GM21717 (cell line): Measurements from ENCODE around the gene SMIM15.
A peak's percentile ranks its signal among the peaks of the same experiment; 100 is the strongest.
"Not testable (repeated sequence)": the region's sequence is repeated elsewhere in the genome, so short reads cannot be mapped to it uniquely, and the experiment has no call there.

Experiments used
- ATAC-seq: cut with Tn5 transposase; IDR thresholded peaks from one replicate; pipeline ENCODE4 v1.9.1; 2021; ENCODE audit warnings: mild to moderate bottlenecking, moderate library complexity; ENCODE audit not compliant: unreplicated experiment

SMIM15 gene, protein sequence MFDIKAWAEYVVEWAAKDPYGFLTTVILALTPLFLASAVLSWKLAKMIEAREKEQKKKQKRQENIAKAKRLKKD

DNA sequence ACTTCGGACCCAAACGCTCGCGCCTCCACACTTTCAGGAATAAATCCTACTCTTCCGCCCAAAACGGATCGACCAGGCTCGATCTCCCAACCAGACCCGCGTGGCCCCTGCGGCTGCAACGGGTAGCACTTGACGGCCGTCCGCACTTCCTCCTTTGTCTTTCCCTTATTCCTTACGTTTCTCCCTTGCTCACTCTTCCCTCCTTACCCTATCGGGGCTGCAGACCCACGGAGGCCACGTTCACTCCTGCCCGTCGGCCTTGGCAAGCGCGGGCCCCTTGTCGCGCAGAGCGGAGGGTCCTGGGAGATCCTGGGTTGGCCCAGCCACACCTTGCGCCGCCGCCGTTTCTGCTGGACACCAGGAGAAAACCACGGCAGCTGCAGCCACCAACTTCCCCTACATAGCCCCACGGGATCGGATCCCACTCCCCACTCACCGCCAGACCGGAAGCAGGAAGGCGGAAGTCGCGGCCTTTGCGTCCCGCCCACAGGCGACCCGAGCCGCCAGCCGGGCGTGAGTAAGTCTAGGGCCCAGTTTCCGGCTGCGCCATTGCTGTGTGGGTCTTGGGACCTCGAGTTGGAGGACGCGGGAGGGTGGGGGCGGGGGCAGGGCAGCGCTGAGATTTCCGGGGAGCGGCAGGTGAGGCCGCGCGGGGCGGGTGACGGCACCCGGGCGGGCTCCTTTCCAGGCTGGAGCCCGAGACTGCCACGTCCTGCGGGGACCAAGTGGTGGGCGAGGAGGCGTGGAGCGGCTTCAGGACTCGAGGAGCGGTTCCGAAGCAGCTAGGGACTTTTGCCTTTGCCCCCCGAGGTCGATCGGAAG, at the start of gene SMIM15:
Gene SMIM15 (minus strand): TSS at position 459 of the 822 bp plus-strand sequence. CDS start 2,297 bp downstream, outside the sequence.
- peak; percentile 97 for ATAC-seq

DNA sequence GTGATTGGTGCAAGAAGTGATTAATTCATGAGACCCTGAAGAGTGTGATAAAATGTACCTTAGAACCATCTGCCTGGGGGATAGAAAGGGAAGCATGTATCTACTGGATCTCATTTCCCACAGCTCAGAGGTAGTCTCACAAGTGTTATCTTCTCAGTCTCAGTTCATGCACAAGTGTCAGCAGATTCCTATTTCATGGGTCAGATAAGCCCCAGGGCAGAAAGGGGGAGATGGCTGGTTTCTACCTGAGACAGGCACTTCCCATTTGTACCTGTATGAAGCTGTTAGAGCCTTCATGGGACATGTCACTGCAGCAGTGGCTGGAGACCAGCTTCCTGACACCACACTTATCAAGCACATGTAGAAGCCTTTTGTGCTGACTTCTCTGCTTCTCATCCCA, 45.6 kb upstream of the SMIM15 start:
- no peak for ATAC-seq

DNA sequence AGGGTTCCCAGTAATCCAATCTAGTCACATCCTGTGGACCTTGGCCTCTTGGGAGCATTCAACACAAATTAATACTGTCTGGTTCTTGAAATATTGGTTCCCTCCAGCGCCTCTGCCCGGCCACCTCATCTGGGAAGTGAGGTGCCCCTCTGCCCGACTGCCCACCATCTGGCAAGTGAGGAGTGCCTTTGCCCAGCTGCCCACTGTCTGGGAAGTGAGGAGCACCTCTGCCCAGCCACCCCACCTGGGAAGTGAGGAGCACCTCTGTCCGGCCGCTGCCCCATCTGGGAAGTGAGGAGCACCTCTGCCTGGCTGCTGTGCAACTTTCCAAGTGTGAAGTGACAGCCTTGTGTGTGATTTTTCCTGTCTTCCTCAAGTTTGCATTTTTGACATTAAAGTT, 42.7 kb upstream of the SMIM15 start:
- no peak for ATAC-seq

DNA sequence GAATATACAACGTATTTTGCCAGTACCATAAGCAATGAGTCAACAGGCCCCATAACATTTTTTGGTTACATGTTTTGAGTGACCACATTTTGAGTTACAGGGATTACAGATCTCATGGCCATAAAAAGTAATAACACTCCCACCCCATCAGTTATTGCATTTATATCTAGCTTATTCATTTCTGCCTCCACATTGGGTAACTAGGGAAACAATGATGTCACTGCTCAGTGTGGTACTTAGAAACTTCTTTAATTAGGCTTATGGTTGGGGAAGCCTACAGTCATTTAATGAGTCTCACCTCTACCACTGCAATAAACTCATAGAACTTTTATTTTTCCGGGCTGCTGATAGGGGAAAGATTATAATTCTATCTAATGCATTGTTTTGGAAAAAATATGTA, 39.9 kb upstream of the SMIM15 start:
- no peak for ATAC-seq

DNA sequence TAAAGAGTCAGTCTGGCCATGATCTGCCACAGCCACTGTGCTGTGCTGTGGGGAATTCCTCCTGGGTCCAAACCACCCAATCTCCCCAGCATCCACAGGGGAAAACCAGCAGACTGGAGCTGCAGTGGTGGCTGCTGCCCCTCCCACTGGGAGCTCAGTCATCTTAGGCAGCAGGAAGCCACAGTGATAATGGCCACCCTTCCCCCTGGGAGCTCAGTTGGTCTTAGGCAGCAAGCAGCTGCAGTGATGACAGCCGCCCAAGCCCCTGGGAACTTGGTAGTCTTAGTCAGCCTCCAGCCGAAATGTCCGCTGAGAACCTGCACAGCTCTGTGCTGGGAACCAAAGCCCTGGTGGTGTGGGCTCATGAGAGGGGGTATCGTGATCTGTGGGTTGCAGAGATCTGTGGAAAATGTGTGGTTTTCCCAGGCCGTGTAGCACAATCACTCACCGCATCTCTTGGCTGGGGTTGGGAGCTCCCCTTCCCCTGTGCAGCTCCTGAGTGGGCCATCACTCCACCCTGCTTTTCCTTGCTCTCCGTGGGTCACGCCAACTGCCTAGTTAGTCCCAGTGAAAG, 38.4 kb upstream of the SMIM15 start:
- ATAC-seq = no peak

DNA sequence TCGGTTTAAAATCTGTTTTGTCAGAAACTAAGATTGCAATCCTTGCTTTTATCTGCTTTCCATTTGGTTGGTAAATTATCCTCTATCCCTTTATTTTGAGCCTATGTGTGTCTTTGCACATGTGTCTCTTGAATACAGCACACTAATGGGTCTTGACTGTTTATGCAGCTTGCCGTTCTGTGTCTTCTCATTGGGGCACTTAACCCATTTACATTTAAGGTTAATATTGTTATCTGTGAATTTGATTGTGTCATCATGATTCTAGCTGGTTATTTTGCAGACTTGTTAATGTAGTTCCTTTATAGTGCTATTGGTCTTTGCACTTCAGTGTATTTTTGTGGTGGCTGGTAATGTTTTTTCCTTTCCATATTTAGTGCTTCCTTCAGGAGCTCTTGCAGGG, 36.3 kb upstream of the SMIM15 start:
- no peak for ATAC-seq

DNA sequence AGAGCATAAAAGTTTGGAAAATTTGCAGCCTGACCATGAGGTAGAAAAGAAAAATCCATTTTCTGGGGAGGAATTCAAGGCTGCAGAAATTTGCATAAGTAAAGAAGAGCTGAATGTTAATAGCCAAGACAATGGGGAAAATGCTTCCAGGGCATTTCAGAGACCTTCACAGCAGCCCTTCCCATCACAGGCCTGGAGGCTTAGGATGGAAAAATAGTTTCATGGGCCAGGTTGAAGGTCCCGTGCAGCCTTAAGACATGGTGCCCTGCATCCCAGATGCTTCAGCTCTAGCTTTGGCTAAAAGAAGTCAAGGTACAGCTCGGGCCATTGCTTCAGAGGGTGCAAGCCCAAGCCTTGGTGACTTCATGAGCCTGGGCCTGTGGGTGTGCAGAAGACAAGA, 25.6 kb upstream of the SMIM15 start:
- not testable (repeated sequence) for ATAC-seq

DNA sequence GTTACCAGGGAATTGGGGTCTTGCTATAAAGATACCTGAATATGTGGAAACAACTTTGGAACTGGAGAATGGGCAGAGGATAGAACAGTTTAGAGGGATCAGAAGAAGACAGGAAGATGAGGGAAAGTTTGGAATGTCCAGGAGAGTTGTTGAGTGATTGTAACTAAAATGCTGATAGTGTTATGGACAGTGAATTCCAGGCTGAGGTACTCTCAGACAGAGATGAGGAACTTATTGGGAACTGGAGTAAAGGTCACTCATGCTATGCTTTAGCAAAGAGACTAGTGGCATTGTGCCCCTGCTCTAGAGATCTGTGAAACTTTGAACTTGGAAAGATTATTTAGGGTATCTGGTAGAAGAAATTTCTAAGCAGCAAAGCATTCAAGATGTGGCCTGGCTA, 25.1 kb upstream of the SMIM15 start:
- ATAC-seq = not testable (repeated sequence)

DNA sequence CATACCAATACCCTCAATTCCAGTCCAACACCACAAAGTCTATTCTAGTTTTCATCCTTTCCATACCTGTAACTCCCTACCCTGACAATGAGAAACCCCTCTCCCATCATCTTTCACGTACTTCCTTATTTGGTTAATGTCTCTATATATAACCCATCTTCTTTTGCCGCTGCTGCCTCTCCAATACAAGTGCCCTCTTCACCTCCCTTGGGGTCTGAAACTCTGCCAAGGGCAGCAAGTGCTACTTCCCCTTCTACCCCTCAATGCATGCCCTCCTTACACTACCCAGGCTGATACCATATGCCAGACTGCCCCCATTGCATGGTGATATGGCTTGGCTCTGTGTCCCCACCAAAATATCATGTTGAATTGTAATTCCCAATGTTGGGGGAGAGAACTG, 24.4 kb upstream of the SMIM15 start:
- ATAC-seq = no peak

DNA sequence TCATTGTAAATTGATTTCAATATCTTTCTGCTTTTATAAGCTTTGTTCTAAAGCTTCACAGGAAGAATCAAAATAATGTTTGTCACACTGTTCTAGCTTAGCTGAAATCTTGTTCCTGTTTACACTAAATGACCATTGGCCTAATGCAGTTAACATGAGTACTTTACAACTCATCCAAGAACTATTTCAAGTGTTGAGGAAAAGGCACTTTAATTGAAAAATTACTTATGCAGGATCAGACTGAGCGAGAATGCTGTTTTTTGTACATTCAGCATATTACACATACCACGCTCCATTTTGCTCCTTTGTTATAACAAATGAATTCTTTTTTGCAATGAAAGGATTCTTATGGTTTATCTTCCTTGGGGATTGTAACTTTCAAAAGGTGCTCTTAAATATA, 22.4 kb upstream of the SMIM15 start:
- no peak for ATAC-seq

DNA sequence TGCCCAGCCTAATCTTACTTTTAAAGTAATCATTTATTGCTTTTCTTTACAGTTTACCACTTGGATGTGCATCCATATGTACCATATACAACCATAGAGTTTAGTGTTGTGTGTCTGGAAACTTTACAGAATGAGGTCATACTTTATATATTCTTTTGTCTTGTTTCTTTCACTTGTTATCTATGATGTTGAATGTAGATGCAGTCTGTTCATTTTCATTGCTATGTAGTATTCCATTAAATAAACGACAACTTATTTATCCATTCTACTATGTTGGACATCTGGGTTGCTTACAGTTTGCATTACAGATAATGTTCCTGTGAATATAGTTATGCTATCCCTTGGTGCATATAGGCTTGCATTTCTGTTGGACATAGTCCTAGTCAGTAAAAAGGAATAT, 21.3 kb upstream of the SMIM15 start:
- no peak for ATAC-seq

DNA sequence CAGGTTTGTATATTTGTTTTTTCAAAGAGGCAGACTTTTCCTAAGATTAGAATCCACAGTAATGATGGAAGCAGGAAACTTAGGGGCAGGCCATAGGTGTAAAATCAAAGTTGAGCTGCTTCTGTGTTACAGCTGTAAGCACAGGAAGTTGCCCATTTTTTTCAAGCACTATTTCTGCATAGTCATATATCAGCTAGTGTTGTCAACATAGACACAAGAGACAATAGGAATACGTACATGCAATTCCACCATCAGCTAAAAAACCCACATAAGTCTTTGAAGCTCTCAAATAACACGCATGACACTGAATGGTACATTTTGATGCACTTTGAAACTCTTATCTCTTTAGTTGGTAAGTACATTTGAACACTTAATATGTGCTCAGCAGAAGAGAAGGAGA, 20.2 kb upstream of the SMIM15 start:
- ATAC-seq = no peak

DNA sequence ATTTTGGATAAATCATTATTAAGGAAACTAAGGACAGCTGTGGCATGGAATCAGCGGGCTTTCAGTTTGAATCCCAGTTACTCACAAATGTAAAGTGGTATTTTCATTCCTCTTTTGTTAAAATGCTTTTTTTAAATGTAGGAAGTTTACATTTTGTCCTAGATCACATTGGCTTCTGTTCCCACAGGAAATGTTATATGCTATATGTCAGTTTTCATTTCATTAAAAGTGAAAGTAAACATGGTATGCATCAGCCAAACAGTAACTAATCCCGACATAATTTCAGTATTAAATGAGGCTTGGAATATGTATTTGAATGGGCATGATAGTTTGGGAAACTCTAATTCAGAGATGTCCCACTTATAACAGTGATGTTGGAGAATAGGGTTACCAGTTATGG, 18.6 kb upstream of the SMIM15 start:
- no peak for ATAC-seq

DNA sequence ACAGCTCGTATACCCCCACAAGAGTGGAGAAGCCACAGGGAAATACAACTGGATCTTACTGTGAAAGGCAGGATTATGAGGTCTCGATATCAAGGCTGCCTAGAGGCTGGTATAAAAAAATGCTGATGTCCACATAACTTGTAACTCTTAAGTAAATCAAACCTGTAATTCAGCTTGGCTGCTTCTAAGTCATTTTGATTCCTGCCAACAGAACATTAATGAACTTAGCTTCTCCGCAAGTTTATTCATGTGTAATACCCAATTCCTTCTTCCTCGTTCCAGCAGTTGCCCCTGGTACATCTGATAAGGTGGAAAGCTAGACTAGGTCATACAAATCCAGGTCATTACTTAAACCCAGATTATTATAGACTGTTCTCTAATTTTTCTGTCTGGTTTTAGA, 16.4 kb upstream of the SMIM15 start:
- no peak for ATAC-seq

DNA sequence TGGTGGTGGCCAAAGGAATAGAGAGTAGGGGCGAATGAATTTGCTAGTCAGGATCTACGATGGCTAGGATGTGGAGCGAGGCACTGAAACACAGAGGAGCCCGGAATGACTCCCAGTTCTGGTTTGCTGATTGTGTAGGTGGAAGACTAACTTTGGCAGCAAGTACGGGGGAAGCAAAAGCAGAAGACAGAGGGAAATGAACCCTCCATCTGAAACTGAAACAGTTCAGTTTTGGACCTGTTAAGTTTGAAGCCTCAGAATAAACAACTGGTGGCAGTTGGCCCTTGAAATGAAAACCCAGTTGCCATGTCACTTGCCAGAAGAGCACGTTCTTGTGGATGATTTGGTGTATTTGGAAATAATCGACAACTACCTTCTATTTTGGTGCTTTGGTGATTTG, 15.4 kb upstream of the SMIM15 start:
- peak; percentile 93 for ATAC-seq

DNA sequence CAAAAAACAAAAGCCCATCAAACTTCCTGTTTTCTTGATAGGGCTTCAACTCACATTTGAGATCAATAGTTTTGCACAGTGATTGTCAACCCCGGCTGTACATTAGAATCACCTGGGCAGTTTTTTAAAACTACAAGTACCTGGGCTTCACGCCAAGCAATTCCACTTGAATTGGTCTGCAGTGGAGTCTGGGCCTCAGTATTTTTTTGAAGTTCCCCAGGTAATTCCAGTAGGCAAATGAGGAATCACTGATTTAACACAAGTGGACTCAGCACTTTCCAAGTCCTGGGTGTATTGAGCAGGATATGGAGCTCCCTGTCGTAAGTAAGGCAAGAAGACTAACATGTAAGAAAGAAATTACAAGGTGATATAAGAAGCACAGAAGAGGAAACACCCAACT, 14.8 kb upstream of the SMIM15 start:
- no peak for ATAC-seq

DNA sequence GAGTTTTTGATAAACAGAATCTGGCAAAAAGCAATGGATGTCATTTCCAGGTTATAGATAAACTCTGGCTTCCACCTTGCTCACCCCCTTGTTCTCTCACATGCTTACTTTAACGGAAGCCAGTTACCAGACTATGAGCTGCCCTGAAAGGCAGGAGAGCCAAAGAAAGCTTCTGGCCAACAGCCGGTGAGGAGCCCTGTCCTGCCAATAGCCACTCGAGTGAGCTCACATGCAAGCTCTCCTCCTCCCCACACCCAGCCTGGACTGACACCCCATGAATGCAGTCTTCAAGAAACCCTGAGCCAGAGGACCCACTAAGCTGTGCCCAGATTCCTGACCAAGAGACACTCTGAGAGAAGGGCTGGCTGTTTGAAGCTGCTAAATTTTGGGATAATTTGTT, 14.4 kb upstream of the SMIM15 start:
- ATAC-seq = no peak

DNA sequence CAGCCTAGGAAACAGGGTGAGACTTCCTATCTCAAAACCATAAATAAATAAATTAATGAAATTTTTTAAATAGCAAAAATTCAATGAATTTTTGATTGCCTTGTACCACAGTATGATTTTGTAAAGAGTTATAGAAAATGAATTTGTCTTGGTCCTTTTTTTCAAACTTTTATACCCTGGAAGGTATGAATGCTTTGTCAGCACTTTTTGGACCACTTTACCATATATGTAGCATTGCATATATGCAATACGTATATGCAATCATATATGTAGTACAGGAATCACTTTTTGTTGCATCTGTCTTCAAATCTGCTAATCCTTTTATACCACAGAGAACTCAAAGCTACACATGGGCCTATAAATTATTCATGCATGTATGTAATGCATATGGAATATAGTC, 9.2 kb upstream of the SMIM15 start:
- no peak for ATAC-seq

DNA sequence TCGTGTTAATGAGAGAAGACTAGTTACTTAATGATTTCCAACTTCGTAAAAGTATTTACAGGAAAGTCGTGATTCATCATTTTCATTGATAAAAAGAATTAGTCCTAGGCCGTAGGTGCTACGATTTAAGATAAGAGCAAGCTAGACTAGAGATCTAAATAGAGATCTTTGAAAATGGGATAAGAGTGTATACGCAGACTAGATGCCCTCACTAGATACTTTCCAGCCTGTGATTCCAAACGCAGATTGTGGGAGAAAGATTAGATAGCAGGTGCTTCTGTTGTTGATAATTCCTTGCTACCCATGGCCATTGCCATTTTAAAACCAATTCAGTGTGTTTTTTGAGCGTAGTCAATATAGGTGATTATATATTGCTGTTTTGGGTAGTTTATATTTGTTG, 6.7 kb upstream of the SMIM15 start:
- ATAC-seq = no peak

DNA sequence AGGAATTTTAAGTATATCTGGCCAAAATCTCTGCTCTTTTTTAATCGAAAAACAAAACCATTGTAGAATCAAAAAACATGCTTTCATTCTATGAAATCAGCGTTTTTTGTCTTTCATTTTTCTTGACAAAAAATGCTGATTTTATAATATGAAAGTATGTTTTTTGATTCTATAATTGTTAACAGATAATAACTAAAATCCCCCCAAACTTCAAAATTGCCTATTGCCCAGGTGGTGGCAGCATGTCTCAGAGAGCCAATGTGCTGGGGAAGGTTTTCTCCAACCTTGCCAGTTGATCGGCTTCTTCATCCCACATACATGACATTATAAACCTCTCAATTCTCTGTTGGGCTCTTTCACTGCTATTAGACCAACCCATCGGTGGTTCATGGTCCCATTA, 5.1 kb upstream of the SMIM15 start:
- ATAC-seq = no peak

DNA sequence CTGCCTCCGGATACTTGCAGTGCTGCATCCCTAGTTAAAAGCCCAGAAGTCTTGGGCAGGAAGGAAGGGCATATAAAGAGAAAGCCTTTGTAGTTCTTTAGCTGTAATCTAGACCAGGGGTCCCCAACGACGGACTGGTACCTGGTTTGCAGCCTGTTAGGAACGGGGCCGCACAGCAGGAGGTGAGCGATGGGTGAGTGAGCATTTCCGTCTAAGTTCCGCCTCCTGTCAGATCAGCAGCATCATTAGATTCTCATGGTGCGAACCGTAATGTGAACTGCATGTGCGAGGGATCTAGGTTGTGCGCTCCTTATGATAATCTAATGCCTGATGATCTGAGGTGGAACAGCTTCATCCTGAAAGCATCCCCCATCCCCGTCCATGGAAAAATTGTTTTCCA, 1.6 kb upstream of the SMIM15 start:
- ATAC-seq = no peak

DNA sequence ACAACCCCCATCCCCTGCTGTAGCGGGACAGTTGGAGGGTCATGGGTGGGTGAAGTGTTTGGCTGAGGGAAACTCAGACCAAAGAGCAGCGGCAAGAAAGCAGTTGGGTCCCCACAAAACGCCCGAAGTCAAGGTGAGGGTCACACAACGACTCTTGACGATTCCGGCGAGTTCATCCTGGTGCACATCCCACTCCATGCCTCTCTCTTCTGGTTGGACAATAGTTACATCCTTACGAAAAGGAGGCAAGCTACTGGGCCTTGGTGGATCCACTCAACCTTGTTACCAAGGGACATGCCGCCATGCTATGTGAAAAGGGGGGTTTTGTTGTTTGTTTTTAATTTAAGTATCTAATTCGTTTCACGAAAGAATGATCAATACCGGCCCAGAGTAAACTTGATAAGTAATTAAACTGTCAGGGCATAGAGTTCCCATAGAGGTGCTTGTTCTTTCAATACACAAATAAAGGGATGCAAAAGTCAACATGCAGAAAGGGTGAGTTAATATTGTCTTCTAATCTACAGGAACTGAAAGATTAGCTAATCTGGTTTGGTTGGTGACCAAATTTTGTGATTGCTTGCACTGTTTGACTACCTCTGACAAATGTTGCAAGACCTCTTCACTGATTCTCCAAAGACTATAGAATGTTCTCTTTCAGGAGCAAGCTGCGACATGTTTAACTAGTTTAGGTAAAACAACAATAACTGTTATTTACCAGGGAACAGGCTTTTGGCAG, 732 bp upstream of the SMIM15 start:
- ATAC-seq = no peak
